Skeletal muscle cell (primary cell): Measurements from ENCODE around the gene HOXC10.

Source experiments
- DNase-seq: peaks from one replicate; pipeline ENCODE4 v3.0.0-alpha.2; 2010; ENCODE audit warnings: low read depth
- H3K4me3 ChIP-seq: 2 replicates; pipeline ENCODE4 v1.5.1; 2011; ENCODE audit warnings: low read depth, mild to moderate bottlenecking, control low read depth, low read length, moderate library complexity

The HOXC10 gene

DNA sequence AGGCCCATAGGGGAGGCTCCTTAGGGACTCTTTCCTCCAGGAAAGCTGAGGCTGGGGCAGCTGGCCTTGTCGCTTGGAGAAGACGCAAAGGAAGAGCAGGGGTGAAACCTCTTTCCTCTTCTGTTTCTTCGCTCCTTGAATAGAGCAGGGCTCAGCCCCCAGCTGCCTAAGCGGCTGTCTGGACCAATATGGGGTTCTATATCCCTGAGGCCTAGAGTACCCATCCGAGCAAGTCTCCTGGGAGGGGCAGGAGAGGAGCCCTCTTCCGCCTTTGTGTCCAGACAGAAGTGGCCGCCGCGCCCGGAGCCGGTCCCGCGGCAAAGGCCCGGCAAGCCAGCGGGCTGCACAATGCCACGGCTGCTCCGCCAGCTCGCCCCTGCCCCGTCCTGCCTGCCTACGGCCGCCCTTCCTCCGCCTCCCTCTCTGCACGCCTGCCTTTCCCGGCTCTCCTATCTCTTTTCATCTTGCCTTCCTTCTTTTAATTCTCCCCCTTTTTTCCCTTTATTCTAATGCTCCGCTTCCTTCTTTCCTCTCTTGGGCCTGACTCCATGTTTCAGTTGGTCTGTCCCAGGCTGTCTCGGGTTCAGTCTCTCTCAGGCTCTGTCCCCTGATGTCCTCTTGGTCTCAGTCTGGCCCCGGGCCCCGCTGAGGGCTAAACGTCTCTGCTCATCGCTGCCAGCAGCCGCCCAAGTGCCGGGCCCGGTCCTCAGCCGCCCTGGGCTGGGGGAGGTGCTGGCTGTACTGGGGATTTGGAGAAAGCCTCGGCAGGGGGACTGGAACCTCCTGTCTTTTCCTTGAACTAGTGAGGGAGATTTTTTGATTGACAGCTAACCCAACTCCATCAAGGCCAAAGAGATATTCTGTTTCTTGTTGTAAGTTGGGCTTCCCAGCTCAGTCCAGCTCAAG, 12.5 kb downstream of the HOXC10 start:
- DNase-seq: no peak

DNA sequence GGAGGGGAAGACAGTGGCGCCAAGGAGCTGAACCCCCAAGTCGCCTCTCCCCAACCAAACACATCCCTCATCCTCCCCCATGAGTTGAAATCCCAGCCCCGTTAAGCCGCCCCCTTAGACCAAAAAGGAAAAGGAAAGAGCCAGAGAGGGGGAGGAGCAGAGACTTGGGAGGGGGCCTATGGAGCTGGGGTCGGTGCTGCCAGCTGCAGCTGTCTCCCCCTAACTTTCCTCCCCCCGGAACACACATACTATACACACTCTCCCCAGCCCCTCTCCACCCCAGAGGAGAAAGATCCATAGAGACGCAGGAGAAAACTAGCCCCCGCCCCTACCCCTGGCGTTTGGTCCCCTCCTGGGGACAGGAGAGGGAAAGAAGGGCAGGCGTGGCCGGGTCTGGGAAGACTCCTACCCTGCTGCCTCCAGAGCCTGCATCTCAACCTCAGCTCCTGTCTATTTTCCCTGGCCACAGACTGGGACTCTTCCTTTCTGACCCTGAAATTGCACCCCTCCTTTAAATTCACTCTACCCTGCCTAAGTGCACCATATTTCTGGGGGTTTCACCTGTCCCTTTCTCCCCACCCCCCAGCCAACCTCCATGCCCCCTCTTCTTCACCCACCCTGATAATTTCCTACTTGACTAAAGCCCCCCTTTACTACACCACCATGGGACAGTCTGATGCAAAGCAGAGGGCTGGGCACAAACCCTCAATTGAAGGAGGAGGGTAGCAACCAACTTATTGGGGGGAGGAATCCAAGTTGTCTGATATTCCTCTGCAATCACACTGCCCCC, 13.4 kb downstream of the HOXC10 start:
- DNase-seq: no peak
- peak overlapping the region; percentile 71 for H3K4me3 ChIP-seq

More for the DNA sequence above, 12.5 kb downstream of the HOXC10 start:
- peak overlapping the region; percentile 71 for H3K4me3 ChIP-seq

DNA sequence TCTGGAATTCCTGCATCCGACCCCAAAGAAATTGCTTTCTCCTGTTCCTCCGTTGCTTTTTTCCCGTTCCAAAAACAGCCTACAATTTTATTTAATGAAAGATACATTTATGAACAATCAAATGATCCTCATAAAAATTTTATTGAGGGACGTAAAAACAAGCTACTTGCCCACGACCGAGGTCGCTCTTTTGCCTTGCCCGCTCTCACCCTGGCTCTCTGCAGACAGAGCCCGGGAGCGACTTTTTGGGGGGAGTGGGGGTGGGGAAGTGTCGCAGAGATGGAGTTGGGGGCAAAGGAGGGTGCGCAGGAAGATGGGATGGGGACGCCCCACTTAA, 13.9 kb downstream of the HOXC10 start:
- peak overlapping the region; percentile 71 for H3K4me3 ChIP-seq
- no peak for DNase-seq

DNA sequence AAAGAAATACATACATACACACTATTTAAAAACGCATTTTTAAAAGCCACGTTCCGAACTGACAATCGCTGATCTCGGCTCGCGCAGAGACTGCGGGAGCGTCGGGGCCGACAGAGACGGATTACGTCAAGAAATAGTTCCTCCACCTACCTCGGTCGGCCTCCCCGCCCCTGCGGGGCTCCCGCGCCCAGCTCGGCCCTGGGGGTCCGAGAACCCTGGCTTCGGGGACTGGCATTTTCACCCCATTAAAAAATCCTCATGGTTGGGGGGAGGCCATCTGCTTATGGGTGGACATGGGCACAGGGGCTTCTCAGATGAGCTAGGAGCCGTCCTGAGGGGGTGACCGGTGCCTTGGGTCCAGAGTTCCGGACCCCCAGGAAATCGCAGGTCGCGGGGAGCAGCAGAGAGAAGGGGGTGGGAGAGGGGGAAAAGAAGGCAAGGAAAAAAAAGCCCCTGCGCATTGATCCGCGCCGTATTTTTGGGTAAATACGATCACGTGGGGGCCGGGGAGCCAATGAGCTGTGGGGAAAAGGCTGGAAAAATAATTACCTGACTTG, 14.7 kb downstream of the HOXC10 start:
- H3K4me3 ChIP-seq: peak overlapping the region; percentile 71
- peak; percentile 69 for DNase-seq

DNA sequence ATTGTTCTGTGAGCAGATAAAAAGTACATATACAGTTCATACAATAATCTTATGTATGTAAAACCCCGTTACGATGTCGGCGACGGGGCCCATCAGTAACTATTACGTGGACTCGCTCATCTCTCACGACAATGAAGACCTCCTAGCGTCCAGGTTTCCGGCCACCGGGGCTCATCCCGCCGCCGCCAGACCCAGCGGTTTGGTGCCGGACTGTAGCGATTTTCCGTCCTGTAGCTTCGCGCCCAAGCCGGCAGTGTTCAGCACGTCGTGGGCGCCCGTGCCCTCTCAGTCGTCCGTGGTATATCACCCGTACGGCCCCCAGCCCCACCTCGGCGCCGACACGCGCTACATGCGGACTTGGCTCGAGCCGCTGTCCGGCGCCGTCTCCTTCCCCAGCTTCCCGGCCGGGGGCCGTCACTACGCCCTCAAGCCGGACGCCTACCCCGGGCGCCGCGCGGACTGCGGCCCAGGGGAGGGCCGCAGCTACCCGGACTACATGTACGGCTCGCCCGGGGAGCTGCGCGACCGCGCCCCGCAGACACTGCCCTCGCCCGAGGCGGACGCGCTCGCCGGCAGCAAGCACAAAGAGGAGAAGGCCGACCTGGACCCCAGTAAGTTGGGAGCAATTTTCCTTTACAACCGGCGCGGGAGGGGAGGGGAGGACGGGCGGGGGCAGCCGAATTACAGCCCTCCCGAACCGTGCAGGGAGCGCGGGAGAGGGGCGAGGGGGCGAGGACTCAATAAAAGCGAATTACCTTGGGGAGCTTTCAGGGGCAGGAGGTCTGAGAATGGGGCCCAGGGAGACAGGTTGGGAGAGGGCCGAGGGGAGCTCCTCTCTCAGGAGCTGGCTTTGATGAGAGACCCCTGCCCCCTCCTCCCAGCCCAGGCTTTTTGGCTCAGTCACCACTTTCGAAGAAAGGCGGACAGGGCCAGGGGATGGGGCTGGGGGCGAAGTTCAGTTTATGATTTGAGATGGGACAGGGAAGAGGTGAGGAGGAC, 15.5 kb downstream of the HOXC10 start, which contains the start of gene HOXC9:
TSS of gene HOXC9 (plus strand) at position 46 of the 999 bp plus-strand sequence. CDS start at position 74, 28 bp downstream.
- H3K4me3 ChIP-seq: peak within 1 kb of the TSS; percentile 71
- DNase-seq: no peak

DNA sequence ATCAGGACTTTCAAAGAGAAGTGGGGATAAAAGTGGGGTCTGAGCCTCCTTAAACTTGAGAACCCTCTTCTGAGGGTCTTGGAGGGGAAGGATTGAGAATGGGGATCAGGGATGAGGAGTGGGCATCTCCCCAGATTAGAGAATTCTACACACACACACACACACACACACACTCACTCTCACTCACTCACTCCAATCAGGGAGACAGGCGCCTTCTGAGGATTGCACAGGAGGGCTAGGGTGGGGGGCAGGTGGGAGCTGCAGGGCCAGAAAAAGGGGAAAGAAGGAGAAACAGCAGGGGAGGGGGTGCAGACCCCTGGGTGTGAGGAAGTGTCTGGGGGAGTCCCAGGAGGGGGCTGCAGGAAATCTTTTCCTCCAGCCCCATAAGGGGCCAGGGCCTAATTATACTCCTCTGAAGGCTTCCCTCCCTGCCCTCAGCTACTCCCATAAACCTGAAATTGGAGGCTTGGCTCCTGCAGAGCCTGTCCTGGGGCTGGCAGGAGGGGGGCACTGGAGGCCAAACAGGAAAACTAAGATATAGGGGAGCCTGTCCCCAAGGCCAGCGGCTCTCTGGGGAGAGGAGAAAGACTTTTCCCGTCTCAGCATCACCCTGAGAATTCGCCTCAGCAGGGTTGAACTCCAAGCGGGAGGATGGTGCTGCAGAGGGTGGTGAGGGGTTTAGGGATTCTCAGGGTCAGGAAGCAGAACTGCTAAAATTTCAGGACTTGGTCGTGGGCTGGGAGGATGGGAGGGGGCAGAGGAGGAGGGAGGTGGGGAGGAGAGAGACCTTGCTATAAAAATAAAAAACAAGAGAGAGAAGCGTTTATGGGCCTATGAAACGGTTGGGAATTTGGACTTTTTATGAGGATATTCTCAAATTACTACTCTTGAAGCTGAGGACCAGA, 16.6 kb downstream of the HOXC10 start:
- no peak for DNase-seq
- peak overlapping the region; percentile 71 for H3K4me3 ChIP-seq

DNA sequence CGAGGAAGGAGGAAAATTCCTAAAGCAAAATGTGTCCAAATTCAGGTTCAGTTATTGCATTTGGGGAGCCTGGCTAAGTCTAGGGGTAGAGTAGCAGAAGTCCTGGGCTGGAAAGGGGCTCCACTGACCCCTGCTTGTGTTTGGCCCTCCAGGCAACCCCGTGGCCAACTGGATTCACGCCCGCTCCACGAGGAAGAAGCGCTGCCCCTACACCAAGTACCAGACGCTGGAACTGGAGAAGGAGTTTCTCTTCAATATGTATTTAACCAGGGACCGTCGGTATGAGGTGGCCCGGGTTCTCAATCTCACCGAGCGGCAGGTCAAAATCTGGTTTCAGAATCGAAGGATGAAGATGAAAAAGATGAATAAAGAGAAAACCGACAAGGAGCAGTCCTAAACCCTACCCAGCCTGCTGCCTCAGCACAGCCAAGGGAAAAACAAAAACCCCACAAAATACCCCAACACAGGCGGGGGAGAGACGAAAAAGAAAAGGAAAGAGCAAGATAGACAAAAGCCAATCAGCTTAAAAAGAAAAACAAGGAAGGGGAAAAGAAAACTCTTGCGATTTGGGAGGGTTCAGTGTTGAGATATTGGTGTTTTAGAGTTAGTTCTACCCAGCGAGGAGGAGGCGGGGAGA, 17.4 kb downstream of the HOXC10 start:
- H3K4me3 ChIP-seq: peak overlapping the region; percentile 71
- no peak for DNase-seq

DNA sequence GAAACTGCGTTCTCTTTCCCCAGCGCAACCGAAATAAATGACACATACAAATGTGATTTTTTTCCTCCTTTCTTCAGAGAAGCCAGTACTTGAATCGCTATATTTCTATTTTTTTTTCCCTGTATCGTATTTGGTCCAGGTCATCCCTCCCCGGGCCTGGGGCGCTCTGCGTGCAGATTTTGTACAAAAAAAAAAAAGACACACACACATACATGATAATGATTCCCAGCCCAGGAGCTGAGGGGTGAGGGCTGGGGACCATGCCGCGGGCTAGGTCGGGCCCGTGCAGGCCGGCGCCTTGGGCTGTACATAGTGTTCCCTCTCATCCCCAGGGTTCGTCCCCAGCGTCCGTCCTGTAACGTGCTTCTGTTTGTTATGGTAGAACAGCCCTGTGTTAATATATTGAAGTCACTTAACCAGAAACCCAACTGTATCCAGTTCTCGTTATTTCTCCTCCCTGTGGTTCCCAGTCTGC, 18.0 kb downstream of the HOXC10 start:
- H3K4me3 ChIP-seq: peak overlapping the region; percentile 71
- DNase-seq: no peak

DNA sequence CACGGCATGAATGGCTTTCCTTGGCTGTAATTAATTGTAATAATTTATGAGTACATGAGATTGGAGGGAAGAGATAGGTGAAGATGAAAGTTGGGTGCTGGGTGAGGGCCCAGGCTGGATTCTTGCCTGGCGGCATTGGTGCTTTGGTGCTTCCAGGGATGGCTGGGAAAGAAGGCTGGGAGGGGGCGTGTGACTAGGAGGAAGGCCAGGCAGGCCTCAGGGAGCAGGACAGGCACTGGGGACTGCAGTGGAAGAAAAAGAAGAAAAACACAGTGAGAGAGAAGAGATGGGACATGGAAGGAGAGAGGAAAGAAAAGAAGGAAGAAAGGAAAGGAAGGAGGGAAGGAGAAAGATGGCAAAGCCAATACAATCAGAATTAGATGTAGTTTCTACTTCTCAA, 18.7 kb downstream of the HOXC10 start:
- DNase-seq: no peak
- H3K4me3 ChIP-seq: peak overlapping the region; percentile 24

DNA sequence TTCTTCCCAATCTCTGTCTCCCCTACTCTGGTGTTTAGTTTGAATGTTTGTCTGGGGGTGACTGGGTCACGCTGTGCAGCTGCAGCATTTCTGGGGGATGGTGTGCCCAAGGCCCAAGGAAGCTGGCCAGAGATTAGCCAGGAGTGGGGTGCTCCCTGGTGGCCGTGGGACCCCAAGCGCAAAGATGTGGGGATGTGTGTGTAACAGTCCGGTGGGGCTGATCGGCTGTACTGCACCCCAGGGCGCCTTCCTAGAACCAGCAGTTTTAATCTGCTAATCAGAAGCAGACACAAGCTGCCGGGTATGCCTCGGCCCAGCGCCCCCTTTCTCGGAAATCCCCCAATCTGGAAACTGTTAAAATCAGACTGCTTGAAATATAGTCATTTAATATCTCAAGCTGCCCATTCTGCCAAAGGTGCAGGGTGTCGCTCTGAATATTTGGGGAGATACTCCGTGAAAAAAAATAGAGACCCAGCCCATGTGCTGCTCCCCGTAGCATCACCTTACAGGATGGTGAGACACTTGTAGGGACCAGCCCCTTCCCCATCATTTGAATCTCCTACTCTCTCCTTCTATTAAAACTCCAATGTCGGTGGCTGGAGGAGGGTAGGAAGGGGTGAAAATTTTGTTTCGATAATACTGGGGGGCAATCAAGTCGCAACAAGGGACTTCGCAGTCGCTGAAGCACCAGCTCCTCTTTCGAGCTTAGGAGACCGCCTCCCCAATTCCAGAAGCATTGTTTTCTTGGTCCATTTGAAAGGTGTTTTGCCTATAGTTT, 19.3 kb downstream of the HOXC10 start:
- peak overlapping the region; percentile 37 for H3K4me3 ChIP-seq
- DNase-seq: no peak

DNA sequence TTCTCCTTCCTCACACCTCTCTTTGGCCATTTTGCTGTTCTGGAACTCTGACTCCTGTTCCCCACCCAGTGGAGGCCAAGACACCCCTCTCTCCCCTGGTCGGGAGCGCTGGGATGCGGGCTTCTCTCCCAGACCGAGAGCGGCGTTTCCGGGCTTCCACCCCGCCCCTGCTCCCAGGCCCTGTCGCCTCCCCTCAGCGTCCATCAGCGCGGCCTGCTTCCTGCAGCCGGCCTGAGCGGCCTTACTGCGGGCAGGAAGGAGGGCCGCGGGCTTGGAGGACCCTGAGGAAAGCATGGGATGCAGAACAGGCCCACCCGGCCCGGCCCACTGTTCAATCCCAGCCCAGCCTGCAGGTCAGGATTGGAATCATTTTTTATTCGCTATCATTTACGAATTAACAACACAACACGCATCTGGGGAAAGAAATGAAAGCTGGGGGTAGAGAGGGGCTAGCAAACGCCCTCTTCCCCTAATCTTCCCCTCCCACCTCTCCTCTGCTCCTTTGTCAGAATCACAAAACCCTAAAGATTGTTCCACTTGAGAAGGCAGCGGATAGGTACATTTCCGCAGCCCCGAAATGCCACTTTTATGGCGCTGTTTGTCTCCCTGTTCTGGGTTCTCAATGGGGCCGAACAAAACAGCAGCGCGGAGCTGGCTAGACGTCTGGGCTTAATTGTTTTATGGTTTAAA, 20.0 kb downstream of the HOXC10 start:
- H3K4me3 ChIP-seq: peak overlapping the region; percentile 37
- DNase-seq: no peak

DNA sequence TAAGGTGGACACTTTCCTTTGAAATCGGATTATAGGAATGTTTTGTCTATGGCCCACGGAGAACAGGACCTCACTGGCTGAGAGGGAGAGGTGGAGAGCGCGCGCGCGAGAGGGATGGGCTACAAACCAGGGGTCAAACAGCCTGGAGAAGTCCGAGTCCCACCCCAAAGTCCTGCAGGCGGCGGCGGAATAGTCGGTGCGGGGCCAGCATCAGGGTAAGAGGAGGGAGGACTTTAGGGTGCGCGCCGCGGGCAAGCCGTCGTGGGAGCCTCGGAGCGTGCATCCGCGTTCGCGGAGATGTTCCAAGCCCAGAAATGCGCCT, 20.5 kb downstream of the HOXC10 start:
- H3K4me3 ChIP-seq: peak overlapping the region; percentile 37

DNA sequence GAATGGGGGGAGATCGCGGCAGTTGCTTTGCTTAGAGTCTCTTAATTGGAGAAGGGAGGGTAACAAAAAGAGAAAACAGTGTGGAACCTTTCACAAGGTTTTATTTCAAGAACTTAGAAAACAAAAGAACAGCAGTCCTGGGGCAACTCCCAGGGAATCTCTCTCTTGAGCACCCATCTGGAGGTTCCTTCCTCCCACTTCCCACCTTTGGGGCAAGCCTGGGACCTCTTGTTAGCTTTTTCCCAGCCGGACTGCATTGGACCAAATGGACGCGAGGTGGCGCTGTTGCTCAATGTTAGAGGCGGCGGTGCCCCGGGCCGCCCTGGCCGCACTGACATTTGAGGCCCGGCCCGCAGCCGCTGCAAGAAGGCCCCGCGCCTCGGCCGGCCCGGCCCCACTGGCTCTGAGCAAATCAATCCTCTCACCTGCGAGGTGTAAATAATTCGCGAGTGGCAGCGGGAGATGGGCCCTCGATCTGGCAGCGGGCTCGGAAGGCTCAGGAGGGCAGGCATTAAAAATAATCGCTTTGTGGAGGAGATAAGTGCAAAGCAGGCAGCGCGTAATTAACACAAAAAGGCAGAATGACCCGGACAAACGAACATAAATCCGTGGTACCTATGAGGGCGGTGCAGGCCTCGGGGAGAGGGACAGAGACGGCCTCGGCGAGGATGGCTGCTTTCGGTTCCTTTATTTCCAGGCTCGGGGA, 21.1 kb downstream of the HOXC10 start:
- DNase-seq: no peak
- peak overlapping the region; percentile 37 for H3K4me3 ChIP-seq

More for the DNA sequence above, 20.5 kb downstream of the HOXC10 start:
- no peak for DNase-seq

DNA sequence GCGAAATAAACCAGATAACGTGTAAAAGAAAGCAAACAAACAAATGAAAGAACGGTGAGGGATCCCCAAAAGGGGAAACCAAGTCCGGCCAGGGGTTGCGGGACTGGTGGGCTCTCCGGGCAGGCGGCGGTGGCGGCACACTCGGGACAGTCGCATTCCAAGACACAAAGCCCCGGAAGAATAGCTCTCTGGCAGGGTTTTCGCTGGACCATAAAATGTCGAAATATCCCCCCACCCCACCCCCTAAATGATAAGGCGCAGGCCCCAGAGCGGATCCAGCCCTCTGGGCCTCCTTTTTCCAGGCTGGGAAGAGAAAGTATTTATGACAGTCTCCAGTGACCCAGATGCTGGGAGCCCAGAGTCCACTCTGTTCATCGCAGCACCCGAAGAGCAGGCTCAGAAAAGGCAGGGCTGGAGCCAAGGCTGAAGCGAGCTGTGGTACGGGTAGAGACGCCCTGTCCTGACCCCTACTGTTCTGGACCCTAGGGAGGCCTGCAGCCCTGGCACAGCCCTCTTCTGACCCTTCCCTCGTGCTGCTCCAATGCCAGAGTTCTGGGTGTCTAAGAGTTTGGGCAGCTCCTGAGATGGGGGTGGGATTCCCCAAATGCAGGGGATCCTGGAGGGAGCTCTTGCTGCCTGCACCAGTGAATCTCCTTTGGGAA, 21.7 kb downstream of the HOXC10 start:
- H3K4me3 ChIP-seq: peak overlapping the region; percentile 37

DNA sequence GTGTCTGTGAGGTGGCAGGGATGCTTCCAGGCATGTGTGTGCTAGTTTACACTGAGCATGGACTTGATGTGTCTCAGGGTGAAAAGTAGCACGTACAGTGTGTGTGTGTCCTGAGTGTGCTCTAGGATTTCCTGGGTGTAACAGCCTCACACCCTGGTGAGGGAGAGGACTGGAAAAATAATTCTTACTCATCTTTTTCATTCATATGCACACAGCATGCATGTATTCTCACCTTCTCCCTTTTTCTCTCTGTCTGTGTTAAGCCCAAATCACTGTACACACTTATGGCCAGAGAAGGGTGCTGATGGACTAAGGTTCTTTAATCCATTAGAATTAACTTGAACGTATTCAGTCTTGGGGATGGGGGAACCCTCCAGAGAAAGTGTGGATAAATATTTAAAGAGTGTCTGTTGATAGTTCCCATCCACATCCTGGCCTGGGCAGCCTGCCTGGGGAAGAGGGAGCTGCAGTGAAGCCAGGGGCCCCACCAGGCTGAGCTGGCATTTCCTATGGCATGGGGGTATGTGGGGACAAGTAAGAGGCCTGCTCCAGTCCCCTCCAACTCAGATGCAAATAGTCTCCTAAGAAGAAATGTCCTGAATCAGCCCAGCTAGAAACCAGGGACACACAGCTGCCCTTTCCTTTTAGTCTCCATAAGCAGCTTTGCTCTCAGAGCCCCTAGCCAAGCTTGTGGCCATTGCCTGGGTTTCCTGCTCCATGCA, 22.8 kb downstream of the HOXC10 start:
- peak overlapping the region; percentile 7 for H3K4me3 ChIP-seq
- no peak for DNase-seq

More for the DNA sequence above, 21.7 kb downstream of the HOXC10 start:
- no peak for DNase-seq
